Hematopoietic multipotent progenitor cell treated with erythropoietin and hydrocortisone succinate and interleukin-3 and kit ligand, for 4 days (in vitro differentiated cells): ENCODE results near the gene CYB5R3.
A peak's percentile ranks its signal among the peaks of the same experiment; 100 is the strongest.
"Not testable (repeated sequence)": the region's sequence is repeated elsewhere in the genome, so short reads cannot be mapped to it uniquely, and the experiment has no call there.

Experiments
- DNase-seq: peaks from one replicate; pipeline ENCODE4 v3.0.0-alpha.2; 2015

Gene CYB5R3

GRCh38 chr22:42596336-42596735, 52.9 kb downstream of the CYB5R3 start:
- no peak for DNase-seq

DNA sequence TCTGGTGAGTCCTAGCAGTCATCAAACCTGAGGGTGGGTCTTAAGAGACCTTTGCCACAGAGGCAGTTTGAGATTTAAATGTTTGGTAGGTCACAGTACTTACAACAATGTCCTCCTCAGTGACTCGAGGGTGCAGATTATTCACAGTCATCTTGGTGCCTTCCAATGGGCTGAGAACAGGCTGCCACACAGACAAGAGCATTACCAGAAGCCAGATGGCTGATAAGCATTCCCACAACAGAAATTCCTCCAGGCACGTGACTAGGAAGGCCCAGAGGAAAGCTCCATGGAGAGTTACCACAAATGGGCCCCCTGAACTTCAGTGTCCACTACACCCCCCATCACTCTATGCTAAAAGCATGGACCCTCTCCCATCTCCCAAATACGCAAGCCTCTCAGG, 53.8 kb downstream of the CYB5R3 start:
- DNase-seq, result no peak

DNA sequence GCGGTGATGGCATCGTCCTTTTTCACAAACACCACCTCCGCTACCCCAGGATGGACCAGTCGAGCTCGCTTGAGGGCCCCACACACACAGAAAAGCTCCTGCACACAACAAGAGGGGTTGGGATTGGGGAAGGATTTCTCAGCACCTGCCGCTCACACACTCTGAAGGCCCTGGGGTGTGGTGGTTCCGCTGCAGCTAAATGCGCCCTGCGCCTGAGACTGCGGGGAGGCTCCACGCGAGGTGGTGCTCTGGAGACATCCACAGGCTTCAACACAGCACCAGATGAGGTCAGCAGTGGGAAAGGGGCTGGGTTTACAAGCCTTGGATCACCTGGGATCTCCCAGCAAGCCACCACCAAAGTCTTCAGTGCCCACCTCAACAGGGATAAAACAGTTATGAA, 57.2 kb downstream of the CYB5R3 start:
- DNase-seq, result no peak

DNA sequence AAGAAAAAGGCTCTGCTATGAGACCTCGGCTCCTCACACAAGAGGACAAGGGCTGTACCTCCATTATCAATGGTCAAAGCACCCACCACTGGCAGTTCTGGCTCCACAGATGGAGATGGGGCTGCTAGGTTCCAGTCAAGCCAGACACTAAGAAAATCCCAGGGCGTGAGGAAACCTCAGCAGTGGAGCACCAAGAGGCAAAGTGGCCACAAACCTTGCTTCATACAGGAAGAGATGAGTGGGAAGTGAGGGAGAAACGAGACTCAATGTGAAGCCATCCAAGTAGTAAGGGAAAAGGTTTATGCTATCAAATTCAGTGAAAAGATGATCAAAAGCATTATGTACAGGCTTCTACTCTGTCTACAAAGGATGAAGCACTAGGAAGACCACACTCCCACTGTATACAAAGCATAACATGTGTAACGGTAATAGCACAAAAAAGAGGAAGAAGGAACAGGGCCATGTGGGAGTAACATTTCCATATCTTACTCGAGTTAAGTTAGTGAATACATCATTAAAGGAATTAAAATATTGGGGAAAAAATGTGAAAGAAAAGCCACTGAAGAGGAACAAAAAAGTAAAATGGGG, 61.5 kb downstream of the CYB5R3 start:
- no peak for DNase-seq

DNA sequence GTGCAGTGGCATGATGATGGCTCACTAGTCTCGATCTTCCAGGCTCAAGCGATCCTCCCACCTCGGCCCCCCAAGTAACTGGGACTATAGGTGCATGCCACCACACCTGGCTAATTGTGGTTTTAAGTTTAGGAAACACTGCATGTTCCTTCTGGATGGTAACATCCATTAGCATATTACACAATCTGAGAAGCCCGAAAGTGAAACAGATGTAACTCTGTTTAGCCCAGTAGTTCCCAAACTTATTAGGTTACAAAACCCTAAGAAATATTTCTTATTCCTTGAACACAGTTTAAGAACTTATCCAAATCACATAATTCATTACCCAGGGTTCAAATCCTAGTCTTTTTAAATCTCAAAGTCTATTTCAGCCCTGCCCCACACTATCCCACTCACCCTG, 62.8 kb downstream of the CYB5R3 start:
- no peak for DNase-seq

DNA sequence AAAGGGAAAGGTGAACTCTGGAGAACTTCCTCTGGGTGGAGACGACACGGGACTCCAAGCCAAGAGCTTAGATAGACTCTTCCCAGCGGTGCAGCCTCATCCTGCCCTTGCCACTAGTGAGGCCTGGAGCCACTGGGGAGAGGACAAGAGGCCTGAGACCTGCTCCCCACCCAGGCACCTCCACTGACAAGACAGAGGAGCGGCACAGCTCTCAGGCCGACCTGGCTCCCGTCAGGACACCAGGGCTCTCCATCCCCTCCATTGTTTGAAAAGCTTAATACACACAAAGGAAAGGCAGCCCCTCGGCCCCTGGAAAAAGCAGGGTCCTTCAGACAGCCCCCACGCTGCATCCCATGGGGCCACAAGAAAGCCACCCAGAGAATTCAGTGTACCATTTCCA, 64.1 kb downstream of the CYB5R3 start:
- DNase-seq, result no peak

DNA sequence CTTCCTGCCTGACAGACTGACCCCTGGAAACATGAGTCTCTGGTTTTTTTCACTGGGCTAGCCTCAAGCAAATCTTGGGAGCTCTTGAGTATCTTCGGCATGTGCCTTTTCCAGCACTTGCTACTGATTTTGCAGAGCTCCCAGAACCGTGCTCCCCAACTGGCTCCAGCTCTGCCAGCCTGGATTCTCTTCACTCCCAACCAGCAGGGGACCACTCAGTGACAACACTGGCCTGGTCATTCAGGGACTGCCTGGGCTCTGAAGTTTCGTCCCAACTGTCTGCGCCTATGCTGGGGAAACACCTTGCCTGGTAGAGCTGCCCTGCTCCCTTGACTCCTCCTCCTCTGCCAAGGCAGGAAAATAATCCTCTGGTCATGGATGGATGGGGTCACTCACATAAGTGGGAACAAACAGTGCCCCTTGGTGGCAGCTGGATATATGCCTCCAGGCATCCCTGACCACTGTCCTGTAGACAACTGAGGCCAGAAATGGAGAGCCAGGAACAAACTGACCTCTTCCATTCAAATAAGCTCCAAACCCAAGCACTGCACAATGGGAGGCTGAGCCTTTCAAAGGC, 64.7 kb downstream of the CYB5R3 start:
- DNase-seq, result no peak

GRCh38 chr22:42582987-42583386, 66.2 kb downstream of the CYB5R3 start:
- no peak for DNase-seq

DNA sequence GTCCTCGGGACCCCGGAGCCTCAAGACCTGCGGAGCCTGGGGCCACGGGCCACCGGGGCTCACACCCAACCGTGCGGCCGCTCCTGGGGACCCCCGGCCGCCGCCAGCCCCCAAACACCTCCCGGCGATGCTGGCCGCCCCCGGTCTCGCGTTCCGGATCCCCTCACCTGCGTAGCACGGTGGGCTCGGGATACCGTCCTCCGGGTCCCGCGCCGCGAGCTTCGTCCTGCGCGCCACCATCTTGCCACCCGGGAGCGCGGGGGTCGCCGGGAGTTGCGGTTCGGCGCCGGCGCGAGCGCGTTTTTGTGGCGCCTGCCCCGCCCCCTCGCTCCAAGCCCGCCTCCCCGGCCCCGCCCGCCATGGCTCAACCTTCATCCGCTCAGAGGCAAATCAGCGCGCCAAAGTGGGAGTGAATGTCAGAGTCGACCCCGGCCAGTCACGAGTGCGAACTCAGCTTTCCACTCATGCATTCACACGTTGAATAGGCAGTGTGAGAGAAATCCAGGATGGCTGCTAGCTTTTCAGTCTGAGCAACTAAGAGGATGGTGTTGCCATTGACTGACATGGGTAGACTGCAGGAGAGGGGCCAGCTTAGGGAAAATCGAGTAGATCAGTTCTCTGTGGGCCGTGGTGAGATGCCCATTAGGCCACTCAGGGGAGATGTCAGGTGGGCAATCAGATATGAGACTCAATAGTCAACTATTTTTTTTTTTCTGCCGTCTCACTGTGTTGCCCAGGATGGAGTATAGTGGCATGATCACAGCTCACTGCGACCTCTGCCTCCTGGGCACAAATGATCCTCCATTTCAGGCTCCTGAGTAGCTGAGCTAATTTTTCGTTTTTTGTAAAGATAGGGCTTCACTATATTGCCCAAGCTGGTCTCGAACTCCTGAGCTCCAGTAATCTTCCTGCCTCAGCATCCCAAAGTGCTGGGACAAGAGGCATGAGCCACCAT, 67.2 kb downstream of the CYB5R3 start:
- DNase-seq, result peak; percentile 92

DNA sequence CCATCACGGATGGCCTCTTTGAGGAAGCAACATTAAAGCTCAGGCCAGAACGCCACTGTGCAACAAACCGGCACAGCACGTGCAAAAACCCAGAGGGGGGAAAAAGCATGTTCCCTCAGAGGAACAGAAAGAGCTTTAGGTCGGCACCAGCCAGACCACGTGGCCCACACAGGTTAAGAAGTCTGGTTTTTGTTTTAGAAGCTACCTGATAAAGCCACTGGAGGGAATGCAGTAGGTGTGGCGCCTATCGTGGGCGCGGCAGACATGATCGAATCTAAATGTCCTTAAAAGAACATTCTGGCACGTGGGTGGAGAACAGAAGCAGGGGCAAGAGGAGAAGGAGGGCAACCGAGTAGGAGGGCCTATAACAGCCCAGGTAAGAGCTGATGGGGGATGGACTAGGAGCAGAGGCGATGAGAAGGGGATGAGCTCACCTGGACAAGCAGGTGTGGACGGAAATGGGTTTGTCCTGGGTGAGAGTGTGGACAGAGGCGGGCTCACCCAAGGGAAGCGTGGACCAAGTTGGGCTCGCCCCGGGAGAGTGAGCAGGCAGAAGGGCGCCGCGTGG, 67.9 kb downstream of the CYB5R3 start:
- not testable (repeated sequence) for DNase-seq

GRCh38 chr22:42580040-42580439, 69.2 kb downstream of the CYB5R3 start:
- not testable (repeated sequence) for DNase-seq

DNA sequence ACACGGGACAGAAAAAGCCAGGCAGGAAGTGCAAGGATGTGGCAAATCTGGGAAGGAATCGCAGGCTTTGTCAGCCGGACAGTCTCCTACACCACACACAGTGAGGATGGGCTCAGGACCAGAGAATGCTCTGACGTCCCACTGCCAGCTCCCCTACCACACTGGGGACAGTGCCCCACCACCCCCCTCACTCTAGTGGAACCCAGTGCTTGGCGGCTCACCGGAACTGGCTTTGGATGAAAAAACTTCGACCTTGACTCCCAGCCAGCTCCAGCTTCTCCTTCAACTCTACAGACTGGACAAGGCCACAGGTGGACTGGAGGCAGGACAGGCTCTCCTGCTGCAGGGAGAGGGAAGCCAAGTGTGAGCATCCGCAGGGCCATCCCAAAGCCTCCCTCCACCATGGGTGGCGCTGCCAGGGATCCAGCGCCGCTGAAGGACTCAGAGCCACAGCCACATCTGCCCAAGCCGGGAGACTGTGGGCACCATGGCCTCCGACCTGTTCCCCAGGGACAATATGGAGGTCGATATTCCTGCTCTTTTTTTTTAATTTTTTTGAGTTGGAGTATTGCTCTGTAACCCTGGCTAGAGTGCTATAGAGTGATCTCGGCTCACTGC, 71.5 kb downstream of the CYB5R3 start:
- DNase-seq, result no peak

DNA sequence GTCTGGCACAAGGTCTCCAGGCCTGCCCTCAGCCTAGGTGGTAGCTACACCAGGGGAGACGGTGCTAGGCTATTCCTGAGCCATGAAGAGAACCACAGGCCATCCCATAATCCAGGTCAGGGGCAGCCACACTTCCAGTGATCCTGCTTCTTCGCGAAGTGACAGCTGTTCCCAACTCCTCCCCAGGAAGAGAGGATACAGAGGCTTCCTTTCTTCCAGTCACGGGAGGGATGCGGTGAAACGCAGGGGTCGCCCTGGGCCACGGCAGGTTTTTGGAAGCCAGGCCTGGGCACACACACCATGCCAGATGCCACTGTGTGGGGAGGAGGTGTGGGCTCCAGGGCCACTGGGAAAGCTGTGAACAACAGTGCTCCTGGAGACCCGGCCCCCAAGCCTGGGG, 72.1 kb downstream of the CYB5R3 start:
- DNase-seq, result not testable (repeated sequence)

- DNase-seq, result not testable (repeated sequence)
Measured at GRCh38 chr22:42575996-42576574, 73.1 kb downstream of the CYB5R3 start.

GRCh38 chr22:42574468-42574867, 74.7 kb downstream of the CYB5R3 start:
- not testable (repeated sequence) for DNase-seq

GRCh38 chr22:42574046-42574445, 75.1 kb downstream of the CYB5R3 start:
- not testable (repeated sequence) for DNase-seq

GRCh38 chr22:42571068-42571467, 78.1 kb downstream of the CYB5R3 start:
- DNase-seq, result not testable (repeated sequence)

- not testable (repeated sequence) for DNase-seq
Measured at GRCh38 chr22:42570580-42570979, 78.6 kb downstream of the CYB5R3 start.

DNA sequence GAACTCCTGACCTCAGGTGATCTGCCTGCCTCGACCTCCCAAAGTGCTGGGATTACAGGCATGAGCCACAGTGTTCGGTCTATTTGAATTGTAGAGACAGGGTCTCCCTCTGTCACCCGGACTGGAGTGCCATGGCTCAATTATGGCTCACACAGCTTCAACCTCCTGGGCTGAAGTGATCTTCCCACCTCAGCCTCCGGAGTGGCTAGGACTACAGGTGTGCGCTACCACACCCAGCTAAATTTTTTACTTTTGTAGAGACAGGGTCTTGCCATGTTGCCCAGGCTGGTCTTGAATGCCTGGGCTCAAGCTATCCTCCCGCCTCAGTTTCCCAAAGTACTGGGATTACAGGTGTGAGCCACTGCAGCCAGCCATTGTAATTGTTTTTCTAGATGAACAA, 81.2 kb downstream of the CYB5R3 start:
- DNase-seq, result not testable (repeated sequence)
